Liver (tissue), 9 donors: Measurements from ENCODE around the gene VAV3. TPM values are rescaled to one million over a fixed set of nuclear protein-coding genes. Genes with fewer than 3 reads are reported as not detected.

Source experiments
- DNase-seq: peaks from one replicate; pipeline ENCODE4 v3.0.0-alpha.2; 2017; ENCODE audit warnings: low spot score
- H3K27ac ChIP-seq, 2 donors: one replicate each; pipeline ENCODE4 v1.7.0; 2013; ENCODE audit warnings: inconsistent platforms in 2 of 2, low read length in 2 of 2, control low read depth in 1 of 2, low read depth in 1 of 2, mild to moderate bottlenecking in 1 of 2
- H3K27me3 ChIP-seq, 4 donors: one replicate each; pipeline versions ENCODE4 v1.6.1 to v1.7.0; 2013; ENCODE audit warnings: low read length in 3 of 4, inconsistent platforms in 1 of 4, mild to moderate bottlenecking in 1 of 4, moderate library complexity in 1 of 4; ENCODE audit not compliant: control insufficient read depth in 4 of 4, insufficient read depth in 4 of 4
- H3K36me3 ChIP-seq, 4 donors: one replicate each; pipeline versions ENCODE4 v1.6.1 to v1.7.0; 2013; ENCODE audit warnings: low read length in 3 of 4, mild to moderate bottlenecking in 3 of 4, low read depth in 1 of 4, moderate library complexity in 1 of 4; ENCODE audit not compliant: control insufficient read depth in 4 of 4, insufficient read depth in 3 of 4
- H3K4me1 ChIP-seq, 4 donors: one replicate each; pipeline versions ENCODE4 v1.6.1 to v1.7.0; 2013; ENCODE audit warnings: low read length in 3 of 4, mild to moderate bottlenecking in 3 of 4, moderate library complexity in 1 of 4; ENCODE audit not compliant: control insufficient read depth in 4 of 4, insufficient read depth in 4 of 4
- H3K4me3 ChIP-seq, 3 donors: one replicate each; pipeline versions ENCODE4 v1.6.1 to v1.7.0; 2013; ENCODE audit warnings: low read length in 3 of 3, control low read depth in 1 of 3, low read depth in 1 of 3, mild to moderate bottlenecking in 1 of 3
- H3K9ac ChIP-seq, 2 donors: one replicate each; pipeline ENCODE4 v1.7.0; 2013; ENCODE audit warnings: low read length in 2 of 2, mild to moderate bottlenecking in 2 of 2, moderate library complexity in 2 of 2, control low read depth in 1 of 2, low read depth in 1 of 2
- H3K9me3 ChIP-seq, 4 donors: one replicate each; pipeline versions ENCODE4 v1.6.1 to v1.7.0; 2013; ENCODE audit warnings: low read length in 3 of 4; ENCODE audit not compliant: control insufficient read depth in 4 of 4
- CTCF ChIP-seq: fragments of 150-350 bp; IDR thresholded peaks from 2 replicates; pipeline ENCODE4 v1.5.1; 2017; ENCODE audit warnings: improper control_type of control experiment, low read depth, low read length; ENCODE audit not compliant: missing input control
- EGR1 ChIP-seq, 2 donors: IDR thresholded peaks; 2 replicates each; pipeline ENCODE4 v1.6.1; 2016 to 2018; ENCODE audit warnings: antibody characterized with exemption in 2 of 2, low read depth in 2 of 2
- FOXA1 ChIP-seq: IDR thresholded peaks from 2 replicates; pipeline ENCODE4 v1.6.1; 2016; ENCODE audit warnings: antibody characterized with exemption
- FOXA2 ChIP-seq: IDR thresholded peaks from 2 replicates; pipeline ENCODE4 v1.6.1; 2016; ENCODE audit warnings: antibody characterized with exemption
- GABPA ChIP-seq, 2 donors: IDR thresholded peaks in 1 of 2; conservative IDR thresholded peaks in 1 of 2; 2 replicates each; pipeline ENCODE4 v1.6.1; 2016; ENCODE audit warnings: antibody characterized with exemption in 2 of 2, mild to moderate bottlenecking in 1 of 2, moderate library complexity in 1 of 2
- HNF4A ChIP-seq, 2 donors: conservative IDR thresholded peaks; 2 replicates each; pipeline ENCODE4 v1.6.1; 2016; ENCODE audit warnings: antibody characterized with exemption in 2 of 2, mild to moderate bottlenecking in 2 of 2
- HNF4G ChIP-seq: IDR thresholded peaks from 2 replicates; pipeline ENCODE4 v1.6.1; 2016; ENCODE audit warnings: antibody characterized with exemption
- JUND ChIP-seq, 2 donors: IDR thresholded peaks; 2 replicates each; pipeline ENCODE4 v1.6.1; 2016; ENCODE audit warnings: antibody characterized with exemption in 2 of 2
- MAX ChIP-seq: IDR thresholded peaks from 2 replicates; pipeline ENCODE4 v1.6.1; 2016; ENCODE audit warnings: antibody characterized with exemption
- NR2F2 ChIP-seq: IDR thresholded peaks from 2 replicates; pipeline ENCODE4 v1.6.1; 2016; ENCODE audit warnings: antibody characterized with exemption
- RAD21 ChIP-seq, 2 donors: IDR thresholded peaks; 2 replicates each; pipeline ENCODE4 v1.6.1; 2016; ENCODE audit warnings: antibody characterized with exemption in 2 of 2, mild to moderate bottlenecking in 2 of 2
- REST ChIP-seq: IDR thresholded peaks from 2 replicates; pipeline ENCODE4 v1.6.1; 2016; ENCODE audit warnings: antibody characterized with exemption, mild to moderate bottlenecking
- RXRA ChIP-seq, 2 donors: IDR thresholded peaks; 2 replicates each; pipeline ENCODE4 v1.6.1; 2017 to 2018; ENCODE audit warnings: antibody characterized with exemption in 2 of 2, mild to moderate bottlenecking in 1 of 2
- TAF1 ChIP-seq: conservative IDR thresholded peaks from 2 replicates; pipeline ENCODE4 v1.6.1; 2016; ENCODE audit warnings: antibody characterized with exemption, mild to moderate bottlenecking
- YY1 ChIP-seq: IDR thresholded peaks from 2 replicates; pipeline ENCODE4 v1.6.1; 2016; ENCODE audit warnings: antibody characterized with exemption, mild to moderate bottlenecking
- ZBTB33 ChIP-seq: IDR thresholded peaks from 2 replicates; pipeline ENCODE4 v1.6.1; 2016; ENCODE audit warnings: antibody characterized with exemption
- whole genome bisulfite sequencing: extraction: QIAGEN DNeasy Blood & Tissue Kit; methylation state at CpG from one replicate; pipeline ENCODE4 v1.1.7; 2013; 5-methylcytosine and 5-hydroxymethylcytosine counted together
- polyA plus RNA-seq, 2 donors: library from polyadenylated mRNA; stranded (reverse) in 1 of 2; unstranded in 1 of 2; fragments of 200-250 nt in 1 of 2; fragments of >200 nt in 1 of 2; fragmentation: Nextera tagmentation in 1 of 2; extraction: Ambion mirVana in 1 of 2; gene quantifications; one replicate each; pipeline versions ENCODE4 v1.2.1 to v1.2.3, GENCODE V29; 2013 to 2015
- total RNA-seq, 2 donors: library from RNA; depleted of rRNA; stranded (reverse); fragments of >200 nt; gene quantifications; one replicate each; pipeline ENCODE4 v1.2.3, GENCODE V29; 2014
- donor health status: healthy.
- donor health status: healthy.
- donor health status: healthy.
- donor health status: healthy.
- donor health status: healthy.

VAV3 gene
- total and polyA plus RNA-seq, 4 donors, result 0.46 to 4.8 (median 2.7) TPM

GRCh38 chr1:107530543-107530942 lies 434.4 kb downstream of the VAV3 start:
- Histone ChIP-seq H3K27ac (no peak overlapping the region), H3K4me1 (peaks cover 0 to 2% (median 0%) of the 10 kb centered on the region in 4 donors), H3K9ac (no peak overlapping the region), H3K4me3 (no peak overlapping the region), H3K27me3 (no peaks in the 10 kb centered on the region), H3K36me3 (no peaks in the 10 kb centered on the region), H3K9me3 (no peaks in the 10 kb centered on the region)
- WGBS, result 59% methylated on average over 6 of the region's 6 CpGs
- TF ChIP-seq FOXA2 (no peak), ZBTB33 (no peak), TAF1 (no peak), HNF4A (conservative IDR thresholded peaks at IDR 0.05) (no peak), FOXA1 (no peak), JUND (IDR thresholded peaks at IDR 0.05) (no peak), GABPA (IDR thresholded peaks at IDR 0.05 in 1 of 2, conservative IDR thresholded peaks at IDR 0.05 in 1 of 2) (no peak), REST (no peak), CTCF (no peak), EGR1 (IDR thresholded peaks at IDR 0.05; ENCODE audit: low read depth in 2 of 2) (no peak), NR2F2 (no peak), HNF4G (no peak), RXRA (IDR thresholded peaks at IDR 0.05) (no peak), YY1 (no peak), RAD21 (IDR thresholded peaks at IDR 0.05) (no peak), MAX (no peak)
- DNase-seq, result no peak

GRCh38 chr1:107529511-107530149 lies 435.4 kb downstream of the VAV3 start:
- Histone ChIP-seq H3K27ac (no peak overlapping the region), H3K4me3 (no peak overlapping the region), H3K9ac (no peak overlapping the region), H3K36me3 (no peaks in the 10 kb centered on the region), H3K9me3 (no peaks in the 10 kb centered on the region), H3K27me3 (no peaks in the 10 kb centered on the region), H3K4me1 (peaks cover 0 to 2% (median 0%) of the 10 kb centered on the region in 4 donors)
- DNase-seq, result no peak
- TF ChIP-seq HNF4A (conservative IDR thresholded peaks at IDR 0.05) (no peak), RAD21 (IDR thresholded peaks at IDR 0.05) (peak; percentile 85 to 92), CTCF (peak; percentile 78)
- WGBS, result 18% methylated on average over 6 of the region's 6 CpGs
